GM20000 (cell line): ENCODE results near the gene SC5D.

ENCODE experiments used
- DNase-seq: peaks from one replicate; pipeline ENCODE4 v3.0.0; 2012; ENCODE audit warnings: low spot score
- TF ChIP-seq, protein P1 (sequence below): IDR thresholded peaks from 2 replicates; pipeline ENCODE4 v1.5.1; 2012; ENCODE audit warnings: mild to moderate bottlenecking, control low read depth; ENCODE audit errors: extremely low read depth, missing control alignments

The SC5D gene

DNA sequence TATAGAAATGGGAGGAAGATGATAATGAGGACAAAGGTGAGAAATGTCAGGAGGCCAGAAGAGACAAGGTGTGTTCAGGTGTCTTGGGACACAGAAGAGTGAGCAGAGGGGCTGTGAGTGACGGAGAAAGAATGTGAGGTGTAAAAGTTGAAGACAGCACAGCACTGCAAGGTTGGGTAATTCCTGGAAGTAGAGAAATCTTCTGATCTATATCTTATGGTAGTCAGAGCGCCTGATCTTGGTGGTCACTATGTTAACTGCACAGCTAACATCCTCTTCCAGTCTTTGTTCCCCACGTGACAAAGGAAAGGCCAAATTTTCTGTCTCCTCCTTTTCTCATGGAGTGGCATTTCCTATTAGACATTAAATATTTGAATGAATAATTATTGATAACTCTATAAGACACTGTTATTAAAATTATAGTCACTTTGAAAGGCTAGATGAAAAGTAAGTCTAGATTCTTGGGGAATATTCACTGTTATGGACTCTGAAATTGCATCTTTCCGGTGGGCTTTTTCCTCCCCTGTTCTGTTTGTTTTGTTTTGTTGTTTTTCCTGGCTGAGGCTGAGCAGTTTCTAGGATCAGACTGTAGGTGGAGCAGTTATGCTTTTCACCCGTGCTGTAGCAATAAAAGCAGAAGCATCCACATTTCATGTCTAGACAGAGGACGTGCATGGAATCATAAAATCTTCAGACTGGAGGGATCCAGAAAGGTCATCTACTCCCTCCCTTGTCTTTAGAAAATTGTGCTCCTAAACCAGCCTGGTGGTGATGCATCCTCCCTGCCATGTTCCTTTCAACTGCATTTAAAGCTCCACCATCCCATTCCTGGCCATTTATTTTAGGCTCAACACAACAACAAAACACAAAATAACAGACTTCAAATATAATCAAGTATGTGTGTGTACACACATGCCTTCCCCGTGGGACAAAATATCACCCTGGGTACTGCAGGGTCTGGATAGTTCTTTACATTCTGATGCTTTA lies 26.6 kb downstream of the SC5D start:
- TF ChIP-seq, protein P1, sequence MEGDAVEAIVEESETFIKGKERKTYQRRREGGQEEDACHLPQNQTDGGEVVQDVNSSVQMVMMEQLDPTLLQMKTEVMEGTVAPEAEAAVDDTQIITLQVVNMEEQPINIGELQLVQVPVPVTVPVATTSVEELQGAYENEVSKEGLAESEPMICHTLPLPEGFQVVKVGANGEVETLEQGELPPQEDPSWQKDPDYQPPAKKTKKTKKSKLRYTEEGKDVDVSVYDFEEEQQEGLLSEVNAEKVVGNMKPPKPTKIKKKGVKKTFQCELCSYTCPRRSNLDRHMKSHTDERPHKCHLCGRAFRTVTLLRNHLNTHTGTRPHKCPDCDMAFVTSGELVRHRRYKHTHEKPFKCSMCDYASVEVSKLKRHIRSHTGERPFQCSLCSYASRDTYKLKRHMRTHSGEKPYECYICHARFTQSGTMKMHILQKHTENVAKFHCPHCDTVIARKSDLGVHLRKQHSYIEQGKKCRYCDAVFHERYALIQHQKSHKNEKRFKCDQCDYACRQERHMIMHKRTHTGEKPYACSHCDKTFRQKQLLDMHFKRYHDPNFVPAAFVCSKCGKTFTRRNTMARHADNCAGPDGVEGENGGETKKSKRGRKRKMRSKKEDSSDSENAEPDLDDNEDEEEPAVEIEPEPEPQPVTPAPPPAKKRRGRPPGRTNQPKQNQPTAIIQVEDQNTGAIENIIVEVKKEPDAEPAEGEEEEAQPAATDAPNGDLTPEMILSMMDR = peak; percentile 15
- DNase-seq = no peak

DNA sequence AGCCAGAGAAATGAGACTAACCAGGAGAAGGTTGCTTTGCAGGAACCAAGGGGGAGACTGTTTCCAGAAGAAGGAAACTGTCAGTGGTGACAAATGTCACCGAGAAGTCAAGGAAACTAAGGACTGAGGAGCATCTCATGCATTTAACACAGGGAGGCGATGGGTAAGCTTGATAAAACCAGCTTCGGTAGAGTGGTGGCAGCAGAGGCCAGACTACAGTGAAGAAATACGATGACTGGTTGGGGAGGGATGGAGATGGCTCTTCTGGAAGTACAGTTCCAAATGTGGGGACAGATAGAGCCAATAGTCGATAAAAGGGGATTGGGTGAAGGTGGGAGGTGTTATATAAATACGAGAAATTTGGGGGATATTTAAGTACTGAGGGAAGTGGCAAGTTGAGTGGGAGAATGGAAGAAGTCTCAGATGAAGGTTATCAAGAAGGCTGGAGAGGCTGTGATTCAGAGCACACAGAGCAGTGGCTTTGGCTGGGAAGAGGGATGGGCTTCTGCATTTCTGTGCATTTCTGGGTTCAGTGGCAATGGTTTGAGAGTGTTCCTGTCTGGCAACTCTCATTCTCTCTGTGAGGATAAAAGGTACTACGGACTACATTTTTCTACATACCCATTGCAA lies 29.2 kb downstream of the SC5D start:
- DNase-seq = peak; percentile 60
- TF ChIP-seq, protein P1 = peak; percentile 73

DNA sequence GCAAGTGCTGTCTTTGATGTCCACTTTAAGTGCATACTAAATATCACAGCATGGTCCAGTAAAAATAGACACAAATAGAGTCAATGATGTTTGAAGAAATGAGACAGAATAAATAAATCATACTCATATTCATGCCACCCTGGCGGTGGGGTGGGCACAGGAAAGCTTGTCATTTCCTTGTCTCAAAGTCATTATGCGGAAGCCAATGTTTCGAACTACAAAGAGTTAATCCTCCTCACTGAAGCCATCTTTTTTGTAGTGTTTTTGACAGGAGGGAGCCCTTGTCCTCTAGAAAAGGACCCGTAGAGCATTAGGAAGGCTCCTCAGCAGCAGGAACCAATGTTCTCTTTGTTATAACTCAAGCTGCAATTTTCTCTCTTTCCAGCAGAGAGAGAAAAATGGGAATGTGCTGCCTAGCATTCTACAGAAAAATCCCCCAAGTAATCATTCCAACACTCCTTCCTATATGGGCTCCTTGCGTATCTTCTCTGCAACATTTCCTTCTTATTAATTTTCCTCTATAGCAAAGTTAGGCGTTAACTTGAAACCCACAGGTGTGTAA lies 30.6 kb downstream of the SC5D start:
- no peak for DNase-seq
- TF ChIP-seq, protein P1 = no peak

DNA sequence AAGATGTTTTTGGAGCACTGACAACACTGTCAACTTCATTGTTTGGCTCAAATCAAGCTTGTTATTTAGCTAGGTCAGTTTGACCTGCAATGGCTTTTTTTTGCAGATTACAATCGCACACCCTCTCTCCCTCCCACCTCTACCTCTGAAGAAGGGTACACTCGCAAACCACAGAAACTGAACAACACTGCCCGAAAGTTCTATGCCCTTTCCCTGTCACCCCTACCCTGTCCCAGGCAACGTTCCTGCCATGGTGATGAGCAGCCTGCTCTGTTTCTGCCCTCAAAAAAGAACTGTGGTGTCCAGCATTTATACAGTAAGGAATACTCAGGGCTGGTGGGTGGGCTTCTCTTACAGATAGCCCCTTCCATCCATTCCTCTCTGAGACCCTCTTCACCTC lies 33.7 kb downstream of the SC5D start:
- TF ChIP-seq, protein P1 = no peak
- no peak for DNase-seq

DNA sequence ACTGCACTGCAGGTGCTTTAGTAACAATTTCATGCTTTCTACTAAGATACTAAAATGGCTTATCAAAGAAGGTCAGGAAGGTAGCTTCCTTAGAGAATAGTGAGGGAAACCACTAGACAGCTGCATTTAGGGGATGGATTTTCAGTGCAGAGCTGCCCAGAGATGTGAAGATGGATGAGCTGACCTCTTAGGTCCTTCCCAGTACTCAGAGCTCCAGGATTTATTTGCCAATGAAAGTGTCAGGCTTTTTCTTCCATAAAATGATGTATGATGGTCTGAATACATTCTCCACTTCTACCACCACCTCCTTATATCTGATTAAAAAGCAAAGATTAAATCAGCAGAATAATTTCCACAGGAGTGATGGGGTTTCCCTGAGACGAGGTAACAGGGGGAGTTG lies 35.0 kb downstream of the SC5D start:
- TF ChIP-seq, protein P1 = no peak
- DNase-seq = no peak

DNA sequence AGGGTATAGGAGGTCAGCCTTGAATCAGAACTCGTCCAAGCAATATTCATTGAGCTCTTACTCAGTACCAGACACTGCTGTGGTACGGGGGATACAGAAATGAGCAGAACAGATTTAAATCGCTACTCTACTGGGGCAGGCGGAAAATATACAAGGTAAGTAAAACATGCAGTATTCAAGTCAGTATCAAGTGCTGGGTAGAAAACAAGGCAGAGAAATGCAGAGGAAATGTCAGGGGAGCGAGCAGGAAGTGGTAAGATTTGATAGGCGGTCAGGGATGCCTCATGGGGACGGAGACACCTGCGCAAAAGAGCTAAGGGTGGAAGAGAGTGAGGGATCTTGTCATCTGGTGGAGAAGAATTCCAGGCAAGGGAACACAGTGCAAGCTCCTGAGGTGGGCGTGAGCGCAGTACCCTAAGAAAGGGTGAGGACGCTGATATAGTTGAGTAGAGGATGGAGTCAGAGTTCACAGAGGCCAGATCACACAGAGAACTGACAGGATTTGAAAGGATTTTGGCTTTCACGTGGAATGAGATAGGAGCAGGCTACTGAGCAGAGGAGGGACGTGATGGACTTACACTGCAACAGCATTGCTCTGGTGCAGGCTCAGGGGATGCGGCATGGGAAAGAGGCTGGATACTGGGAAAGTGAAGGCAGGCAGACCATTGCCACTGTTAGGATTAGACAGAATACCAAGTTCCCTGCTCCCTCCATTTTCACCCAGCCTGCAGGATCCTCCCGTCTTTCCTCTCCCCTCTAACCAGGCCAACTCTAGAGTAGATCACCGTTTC lies 35.8 kb downstream of the SC5D start:
- DNase-seq = no peak

More for the DNA sequence above, 35.8 kb downstream of the SC5D start:
- TF ChIP-seq, protein P1 = no peak
